CD4-positive, alpha-beta T cell treated with Interferon alpha-2 for 1 hour (primary cell): ENCODE data around the gene MORN2.

Experiments
- DNase-seq, 2 donors: peaks; one replicate each; pipeline ENCODE4 v3.0.0-alpha.2; 2020 to 2022

The MORN2 gene

DNA sequence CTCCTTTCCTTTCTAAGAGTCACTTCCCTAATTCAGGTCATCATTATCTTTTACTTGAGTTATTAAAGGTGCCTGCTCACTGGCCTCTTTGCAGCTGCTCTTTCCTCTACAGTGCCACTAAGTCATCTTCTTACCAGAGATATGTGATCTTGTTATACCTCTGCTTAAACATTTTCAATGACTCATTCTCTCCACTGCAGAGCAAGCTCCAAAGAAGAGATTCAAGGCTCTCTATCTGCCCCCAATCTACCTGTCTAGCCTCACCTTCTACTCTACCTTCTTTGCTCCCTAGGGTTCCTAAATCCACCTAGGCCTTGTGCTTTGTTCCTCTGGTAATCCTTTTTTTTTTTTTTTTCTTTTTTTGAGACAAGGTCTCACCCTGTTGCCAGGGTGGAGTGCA lies 17.0 kb downstream of the MORN2 start:
- DNase-seq = no peak

DNA sequence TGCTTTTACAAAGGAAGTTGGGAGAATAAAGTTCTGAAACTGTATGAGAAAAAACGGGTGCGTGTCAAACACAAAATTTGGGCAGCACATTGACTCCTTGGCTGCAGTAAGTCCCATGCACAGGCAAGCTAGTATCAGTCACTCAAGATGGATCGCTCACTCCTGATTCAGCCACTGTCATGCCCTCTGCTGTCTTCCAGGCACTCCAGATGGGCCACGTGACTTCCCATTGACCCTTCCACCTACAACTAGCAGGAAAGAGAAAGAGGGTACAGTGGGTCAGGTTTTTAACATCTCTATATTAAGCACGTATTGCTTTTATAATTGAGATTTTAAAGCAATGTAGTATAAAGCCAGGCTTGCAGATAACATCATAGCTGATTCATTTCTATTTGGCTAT lies 22.5 kb downstream of the MORN2 start:
- DNase-seq = no peak

DNA sequence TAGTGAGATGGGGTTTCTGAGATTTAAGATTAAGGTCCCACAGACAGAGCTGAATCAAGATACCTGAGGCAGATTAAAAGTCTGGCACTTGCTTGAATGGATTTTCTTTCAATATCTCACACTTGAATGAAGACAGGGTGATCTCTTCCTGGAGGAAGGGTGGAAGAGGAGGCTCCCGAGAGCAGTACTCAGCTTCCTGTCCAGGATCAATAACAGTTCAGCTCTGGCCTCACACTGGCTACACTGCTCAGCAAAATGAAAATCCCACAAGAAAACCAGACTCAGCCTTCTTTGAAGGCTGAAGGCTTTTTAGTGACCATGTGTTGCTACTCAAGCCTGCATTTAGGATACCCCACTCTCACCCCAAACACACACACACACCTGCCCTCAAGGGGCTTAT lies 24.9 kb downstream of the MORN2 start:
- DNase-seq = no peak

DNA sequence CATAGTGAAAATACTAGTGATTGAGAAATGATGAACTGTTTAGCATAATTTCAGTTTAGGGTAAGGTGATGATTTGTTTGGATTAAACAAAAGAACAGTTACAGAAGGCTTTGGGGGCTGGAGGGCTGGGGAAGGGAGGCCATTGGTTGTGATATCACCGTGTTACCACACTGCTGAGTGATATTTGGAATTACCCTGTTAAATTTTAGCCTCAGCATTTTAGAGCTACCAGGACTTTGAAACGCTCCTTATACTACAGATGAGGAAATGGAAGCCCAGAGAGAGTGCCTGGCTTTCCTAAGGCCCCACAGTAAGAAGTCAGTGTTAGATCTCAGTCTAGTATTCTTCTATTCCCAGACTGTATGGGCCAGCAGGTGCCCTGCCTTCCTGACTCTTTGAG lies 29.5 kb downstream of the MORN2 start:
- DNase-seq = no peak

DNA sequence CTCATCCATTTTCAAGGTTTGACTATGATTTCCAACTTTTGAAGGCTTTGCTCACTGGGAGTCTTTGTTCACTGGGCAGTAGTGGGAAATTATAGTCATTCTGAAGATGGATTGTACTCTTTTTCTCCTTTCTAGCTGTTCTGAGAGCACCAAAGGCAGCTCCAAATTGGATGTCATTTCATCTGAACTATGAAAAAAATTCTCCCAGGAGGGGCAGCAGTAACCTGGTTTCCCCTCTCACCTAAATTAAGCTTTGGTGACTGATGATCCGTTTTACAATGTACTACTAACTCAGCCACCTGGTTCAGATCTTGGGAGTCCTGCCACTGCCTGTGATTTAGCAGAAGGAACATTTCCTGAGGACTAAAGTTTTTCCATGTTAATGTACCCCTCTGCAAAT lies 31.5 kb downstream of the MORN2 start:
- DNase-seq = no peak

DNA sequence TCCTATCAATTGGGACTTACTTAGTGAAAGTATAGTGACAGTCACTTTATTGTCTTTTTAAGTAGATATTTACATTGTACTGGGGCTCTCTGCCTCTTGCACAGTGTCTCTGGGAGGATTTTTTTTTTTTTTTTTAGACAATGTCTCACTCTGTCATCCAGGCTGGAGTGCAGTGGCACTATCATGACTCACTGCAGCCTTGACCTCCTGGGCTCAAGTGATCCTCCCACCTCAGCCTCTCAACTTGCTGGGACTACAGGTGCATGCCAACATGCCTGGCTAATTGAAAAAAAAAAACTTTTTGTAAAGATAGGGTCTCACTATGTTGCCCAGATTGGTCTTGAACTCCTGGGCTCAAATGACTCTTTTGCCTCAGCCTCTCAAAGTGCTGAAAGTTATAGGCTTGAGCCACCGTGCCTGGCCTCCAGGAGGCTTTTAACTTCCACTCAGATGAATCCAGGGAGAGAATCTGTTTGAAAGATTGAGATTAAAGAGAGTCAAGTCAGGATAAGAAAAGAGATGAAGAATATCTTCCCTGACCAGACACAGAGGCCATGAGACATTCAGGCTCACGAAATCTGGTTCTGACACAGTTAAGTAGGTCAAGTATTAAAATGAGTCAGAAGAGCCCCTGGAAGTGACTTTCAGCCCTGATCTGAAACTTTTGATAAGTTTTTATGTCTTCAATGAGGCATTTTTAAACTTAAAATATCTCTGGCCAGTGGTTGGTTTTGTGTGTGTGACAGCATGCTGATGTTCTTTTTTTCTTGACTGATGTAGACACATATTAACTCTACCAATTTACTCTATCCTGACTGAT lies 32.2 kb downstream of the MORN2 start:
- DNase-seq = no peak

DNA sequence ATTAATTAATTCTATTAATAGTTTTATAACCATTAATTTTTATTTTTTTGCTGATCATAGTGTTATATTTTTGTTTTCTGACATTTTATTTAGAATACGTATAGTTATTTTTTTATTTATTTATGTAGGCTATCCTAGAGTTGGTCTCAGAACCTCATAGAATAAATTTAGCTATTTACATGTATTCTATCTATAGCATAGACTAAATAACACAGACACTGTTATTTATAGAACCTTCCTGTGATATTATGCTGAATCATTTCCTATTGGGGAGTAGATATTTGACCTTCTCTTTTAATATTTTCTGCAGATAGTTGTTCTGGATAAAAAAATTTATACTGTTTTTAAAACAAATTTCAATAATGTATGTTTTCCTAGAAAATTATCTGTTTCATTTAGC lies 34.1 kb downstream of the MORN2 start:
- no peak for DNase-seq

DNA sequence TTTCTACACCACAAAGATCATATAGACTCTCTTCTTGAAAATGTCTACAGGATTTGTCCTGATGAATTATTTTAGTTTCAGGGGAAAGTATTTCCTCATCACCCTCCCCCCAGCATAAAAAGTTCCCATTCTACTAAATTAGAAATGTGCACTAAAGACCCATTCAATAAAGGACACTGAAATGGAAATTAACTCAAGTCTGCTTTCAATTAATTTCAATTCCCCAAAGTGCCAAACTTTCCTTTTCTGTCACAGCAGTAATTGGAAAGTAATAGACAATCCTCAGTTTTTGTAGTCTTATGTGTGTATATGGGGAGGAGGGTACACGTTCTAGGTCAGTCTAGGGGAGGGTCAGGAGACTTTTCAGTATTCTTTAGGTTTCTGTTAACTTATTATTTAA lies 35.4 kb downstream of the MORN2 start:
- no peak for DNase-seq

DNA sequence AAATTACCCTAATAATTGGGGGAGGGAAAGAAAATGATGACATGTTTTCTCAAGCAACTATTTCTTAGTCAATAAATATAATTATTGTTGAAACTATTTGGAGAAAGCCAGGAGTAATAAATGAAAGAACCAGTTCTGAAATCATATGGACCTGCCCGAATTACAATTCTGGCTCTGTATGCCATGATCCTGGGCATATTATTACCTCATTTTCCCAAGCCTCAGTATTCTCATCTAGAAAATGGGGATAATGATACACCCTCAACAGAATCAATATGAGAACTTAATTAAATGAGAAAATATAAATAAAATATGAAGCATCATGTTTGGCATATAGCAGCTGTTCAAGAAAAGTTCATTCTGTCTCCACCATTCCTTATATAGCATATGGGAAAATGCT lies 36.8 kb downstream of the MORN2 start:
- no peak for DNase-seq

DNA sequence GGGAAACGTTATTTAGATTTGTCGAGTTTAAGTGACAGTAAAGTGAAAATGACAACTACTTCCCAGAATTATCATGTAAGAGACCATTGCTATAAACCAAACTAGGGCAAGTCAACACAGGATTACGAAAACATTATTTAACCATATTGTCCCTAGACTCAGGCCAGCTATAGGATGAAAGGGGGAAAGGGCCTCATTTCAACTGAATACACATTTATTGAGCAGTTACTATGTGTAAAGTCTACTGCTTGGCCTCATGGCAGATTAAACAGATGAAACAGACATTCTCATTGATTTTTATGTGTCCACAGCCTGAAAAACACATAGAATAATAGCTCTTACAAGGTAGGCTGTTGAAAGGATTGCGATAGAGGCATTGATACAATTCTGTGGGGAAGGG lies 46.6 kb downstream of the MORN2 start:
- DNase-seq = no peak

DNA sequence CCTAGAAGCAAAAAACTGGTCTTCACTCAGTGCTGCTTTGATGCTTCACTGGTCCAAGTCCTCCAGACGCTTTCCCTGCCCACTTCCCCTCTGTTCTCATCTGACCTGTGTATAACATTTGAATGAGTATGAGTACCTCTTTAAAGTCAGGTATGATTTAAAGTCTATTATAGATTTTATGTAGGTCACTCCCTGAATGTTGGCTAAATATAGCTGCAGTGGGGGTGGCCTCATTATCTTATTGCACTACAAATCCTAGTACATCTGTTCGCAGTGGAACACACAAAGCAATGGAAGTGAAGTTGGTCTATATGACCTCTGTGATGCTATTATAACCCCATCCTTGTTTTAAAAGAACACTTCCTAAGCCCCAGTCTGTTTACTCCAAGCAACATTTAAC lies 47.1 kb downstream of the MORN2 start:
- no peak for DNase-seq

DNA sequence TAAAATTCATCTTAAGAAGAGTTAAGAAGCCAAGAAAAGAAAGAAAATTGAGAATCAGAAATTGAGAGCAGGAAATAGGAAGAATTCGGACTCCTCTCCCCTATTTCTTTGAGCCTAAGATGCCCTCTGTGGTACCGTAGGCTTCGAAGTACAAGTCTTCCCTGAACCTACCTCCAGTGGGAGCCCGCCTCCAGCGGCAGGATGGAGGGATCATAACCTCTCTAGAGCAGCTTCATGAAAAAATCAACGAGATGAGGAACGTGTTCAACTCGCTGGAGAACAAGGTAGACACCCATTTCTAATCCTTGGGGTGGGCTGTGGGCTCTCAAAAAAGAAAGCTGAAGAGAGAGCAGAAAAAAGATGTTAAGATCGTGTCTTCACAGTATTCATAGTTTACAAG lies 50.2 kb downstream of the MORN2 start:
- DNase-seq = no peak

DNA sequence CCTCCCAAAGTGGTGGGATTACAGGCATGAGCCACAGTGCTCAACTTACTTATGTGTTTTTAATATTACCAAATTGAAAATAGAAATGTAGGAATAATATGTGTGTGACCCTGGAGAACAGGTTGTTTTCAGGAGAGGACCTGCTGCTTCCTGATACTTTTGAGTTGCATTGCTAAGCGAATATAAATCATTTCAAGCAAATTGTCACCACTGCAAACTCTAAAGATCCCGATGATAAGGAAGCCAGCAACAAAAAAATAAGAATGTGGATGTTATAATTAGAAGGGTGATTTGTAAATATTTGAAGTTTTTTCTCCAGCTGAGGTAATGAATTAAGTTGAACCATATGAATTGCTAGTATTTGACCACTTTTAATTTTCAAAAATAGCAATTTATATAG lies 54.8 kb downstream of the MORN2 start:
- no peak for DNase-seq
